Bronchial epithelial cell (primary cell): ENCODE results near the gene RCAN3. TPM values are rescaled to one million over a fixed set of nuclear protein-coding genes. Genes with fewer than 3 reads are reported as not detected.
"Not testable (repeated sequence)": the region's sequence is repeated elsewhere in the genome, so short reads cannot be mapped to it uniquely, and the experiment has no call there.

ENCODE experiments used
- DNase-seq: peaks from one replicate; pipeline ENCODE4 v3.0.0-alpha.2; 2010; ENCODE audit warnings: low read depth
- FAIRE-seq: peaks from 2 replicates; lab custom pipeline; 2011; peaks lifted over from hg19 to GRCh38; lab: Jason Lieb, UNC
- H3K27me3 ChIP-seq: 2 replicates; pipeline ENCODE4 v1.5.1; 2011; ENCODE audit warnings: low read length; ENCODE audit not compliant: control insufficient read depth, insufficient read depth
- H3K36me3 ChIP-seq: 2 replicates; pipeline ENCODE4 v1.5.1; 2011; ENCODE audit warnings: low read length; ENCODE audit not compliant: control insufficient read depth, insufficient read depth
- H3K4me3 ChIP-seq: 2 replicates; pipeline ENCODE4 v1.5.1; 2011; ENCODE audit warnings: mild to moderate bottlenecking, low read depth, low read length, control low read depth
- CTCF ChIP-seq: IDR thresholded peaks from 2 replicates; pipeline ENCODE4 v1.5.1; 2011; ENCODE audit warnings: mild to moderate bottlenecking, moderate library complexity, low read length, control low read depth, inconsistent platforms; ENCODE audit not compliant: insufficient read depth, severe bottlenecking
- total RNA-seq: library from RNA; depleted of rRNA; stranded (reverse); fragments of >200 nt; gene quantifications from 2 replicates; pipeline ENCODE4 v1.2.1, GENCODE V29; 2014

Gene RCAN3
- total RNA-seq, 1 donor from 2014 or later = 12.1 TPM

- Histone ChIP-seq H3K36me3 (no peaks in the 10 kb centered on the region), H3K4me3 (no peak overlapping the region), H3K27me3 (no peaks in the 10 kb centered on the region)
- DNase-seq (no peak), FAIRE-seq (no peak)
- TF ChIP-seq CTCF = no peak
Observed at GRCh38 chr1:24487455-24487854, 15.2 kb upstream of the RCAN3 start.

GRCh38 chr1:24488159-24488558, 14.5 kb upstream of the RCAN3 start:
- H3K27me3 ChIP-seq, H3K36me3 ChIP-seq, DNase-seq, H3K4me3 ChIP-seq, FAIRE-seq: not testable (repeated sequence)

- H3K36me3 ChIP-seq = no peaks in the 10 kb centered on the region
- no peak overlapping the region for H3K4me3 ChIP-seq
- DNase-seq (no peak), FAIRE-seq (no peak)
- H3K27me3 ChIP-seq = no peaks in the 10 kb centered on the region
- TF ChIP-seq CTCF = no peak
Observed at GRCh38 chr1:24489674-24490073, 13.0 kb upstream of the RCAN3 start.

GRCh38 chr1:24490101-24490781, 12.4 kb upstream of the RCAN3 start:
- no peak overlapping the region for H3K4me3 ChIP-seq
- no peak for DNase-seq
- FAIRE-seq = peak; percentile 76
- no peaks in the 10 kb centered on the region for H3K27me3 ChIP-seq
- no peak for TF ChIP-seq CTCF
- no peaks in the 10 kb centered on the region for H3K36me3 ChIP-seq

GRCh38 chr1:24491577-24492360, 10.9 kb upstream of the RCAN3 start:
- H3K36me3 ChIP-seq = no peaks in the 10 kb centered on the region
- FAIRE-seq (no peak), DNase-seq (no peak)
- H3K4me3 ChIP-seq = no peak overlapping the region
- no peaks in the 10 kb centered on the region for H3K27me3 ChIP-seq
- TF ChIP-seq CTCF = no peak

GRCh38 chr1:24492935-24493334, 9.7 kb upstream of the RCAN3 start:
- not testable (repeated sequence) for H3K4me3 ChIP-seq, FAIRE-seq, H3K36me3 ChIP-seq, DNase-seq, H3K27me3 ChIP-seq
